ENCODE results near the gene CIRBP. TPM values are rescaled to one million over a fixed set of nuclear protein-coding genes. Genes with fewer than 3 reads are reported as not detected.

Gene CIRBP
- total and polyA plus RNA-seq, 9 of the 15 experiments (the other 6 are each of a cell fraction or from before 2014, with no cell fraction given) = 20.5 to 327 (median 176) TPM

- TF ChIP-seq REST (IDR thresholded peaks at IDR 0.05; ENCODE audit: borderline replicate concordance) = no peak
- 0 out of 2 replicates have a peak, but pooled peaks have one; percentile 18 for TF ChIP-seq REST (CRISPR knock-in tag; IDR thresholded peaks at IDR 0.05; ENCODE audit: low read depth)
- 0 out of 2 replicates have a peak, but pooled peaks have one; percentile 35 for TF ChIP-seq ATF1 (CRISPR knock-in tag; IDR thresholded peaks at IDR 0.05)
- peak; percentile 93 for TF ChIP-seq ATF1 (tag; IDR thresholded peaks at IDR 0.05)
- no peak for TF ChIP-seq HMGXB4 (CRISPR knock-in tag; IDR thresholded peaks at IDR 0.05)
- no peak for TF ChIP-seq POU5F1 (IDR thresholded peaks at IDR 0.05; ENCODE audit: borderline replicate concordance, low read depth, low read length, partially characterized antibody)
- TF ChIP-seq SRSF7 (optimal IDR thresholded peaks at IDR 0.05; ENCODE audit: low read depth, low read length) = no peak
- TF ChIP-seq FOXP4 (CRISPR knock-in tag; IDR thresholded peaks at IDR 0.05; ENCODE audit: borderline replicate concordance) = 0 out of 2 replicates have a peak, but pooled peaks have one; percentile 75
- TF ChIP-seq ZBTB49 (CRISPR knock-in tag; IDR thresholded peaks at IDR 0.05; ENCODE audit: borderline replicate concordance) = 0 out of 2 replicates have a peak, but pooled peaks have one; percentile 42
- TF ChIP-seq ARHGAP35 (IDR thresholded peaks at IDR 0.05; ENCODE audit: partially characterized antibody) = peak; percentile 9
- TF ChIP-seq PHTF2 (CRISPR knock-in tag; IDR thresholded peaks at IDR 0.05) = no peak
- no peak for TF ChIP-seq ZNF3 (CRISPR knock-in tag; IDR thresholded peaks at IDR 0.05)
Observed at GRCh38 chr19:1260749-1261537, 8.2 kb upstream of the CIRBP start (continued).

All from K562 (cell line).